Measurements from ENCODE around the gene ACSF3.
A peak's percentile ranks its signal among the peaks of the same experiment; 100 is the strongest.

The ACSF3 gene

GRCh38 chr16:89112377-89113151, 18.9 kb downstream of the ACSF3 start:
- DNase-seq (ENCODE audit: low read depth in 3 of 3), result no peak

GRCh38 chr16:89113152-89113547, 19.5 kb downstream of the ACSF3 start:
- DNase-seq (ENCODE audit: low read depth in 3 of 3), result no peak

- DNase-seq (ENCODE audit: low read depth in 3 of 3), result no peak
Observed at GRCh38 chr16:89113661-89114060, 20.0 kb downstream of the ACSF3 start.

- no peak for DNase-seq (ENCODE audit: low read depth in 3 of 3)
Observed at GRCh38 chr16:89114159-89114981, 20.7 kb downstream of the ACSF3 start.

GRCh38 chr16:89115216-89115861, 21.7 kb downstream of the ACSF3 start:
- peak; percentile 60 to 81 (median 69) for DNase-seq (ENCODE audit: low read depth in 3 of 3)

GRCh38 chr16:89116341-89117226, 22.9 kb downstream of the ACSF3 start:
- no peak for DNase-seq (ENCODE audit: low read depth in 3 of 3)

GRCh38 chr16:89117227-89117974, 23.7 kb downstream of the ACSF3 start:
- DNase-seq (ENCODE audit: low read depth in 3 of 3), result no peak

- no peak for DNase-seq (ENCODE audit: low read depth in 3 of 3)
Observed at GRCh38 chr16:89117975-89118289, 24.3 kb downstream of the ACSF3 start.

GRCh38 chr16:89118361-89119165, 24.9 kb downstream of the ACSF3 start:
- no peak for DNase-seq (ENCODE audit: low read depth in 3 of 3)

GRCh38 chr16:89119166-89119621, 25.5 kb downstream of the ACSF3 start:
- DNase-seq (ENCODE audit: low read depth in 3 of 3), result no peak

- DNase-seq (ENCODE audit: low read depth in 3 of 3), result no peak
Observed at GRCh38 chr16:89119661-89120141, 26.0 kb downstream of the ACSF3 start.

GRCh38 chr16:89120281-89120680, 26.6 kb downstream of the ACSF3 start:
- no peak for DNase-seq (ENCODE audit: low read depth in 3 of 3)

GRCh38 chr16:89120921-89121351, 27.3 kb downstream of the ACSF3 start:
- DNase-seq (ENCODE audit: low read depth in 3 of 3), result no peak

GRCh38 chr16:89121691-89122321, 28.2 kb downstream of the ACSF3 start:
- no peak for DNase-seq (ENCODE audit: low read depth in 3 of 3)

- DNase-seq (ENCODE audit: low read depth in 3 of 3), result no peak
Observed at GRCh38 chr16:89122322-89122851, 28.7 kb downstream of the ACSF3 start.

GRCh38 chr16:89123001-89123830, 29.6 kb downstream of the ACSF3 start:
- no peak for DNase-seq (ENCODE audit: low read depth in 3 of 3)

GRCh38 chr16:89123831-89124100, 30.1 kb downstream of the ACSF3 start:
- DNase-seq (ENCODE audit: low read depth in 3 of 3), result no peak

- DNase-seq (ENCODE audit: low read depth in 3 of 3), result no peak
Observed at GRCh38 chr16:89129378-89129777, 35.7 kb downstream of the ACSF3 start.
